Measurements from ENCODE around the gene ZFPM1. TPM values are rescaled to one million over a fixed set of nuclear protein-coding genes. Genes with fewer than 3 reads are reported as not detected.

Gene ZFPM1
- polyA plus RNA-seq, 1 donor from 2014 or later = 0.15 TPM

DNA sequence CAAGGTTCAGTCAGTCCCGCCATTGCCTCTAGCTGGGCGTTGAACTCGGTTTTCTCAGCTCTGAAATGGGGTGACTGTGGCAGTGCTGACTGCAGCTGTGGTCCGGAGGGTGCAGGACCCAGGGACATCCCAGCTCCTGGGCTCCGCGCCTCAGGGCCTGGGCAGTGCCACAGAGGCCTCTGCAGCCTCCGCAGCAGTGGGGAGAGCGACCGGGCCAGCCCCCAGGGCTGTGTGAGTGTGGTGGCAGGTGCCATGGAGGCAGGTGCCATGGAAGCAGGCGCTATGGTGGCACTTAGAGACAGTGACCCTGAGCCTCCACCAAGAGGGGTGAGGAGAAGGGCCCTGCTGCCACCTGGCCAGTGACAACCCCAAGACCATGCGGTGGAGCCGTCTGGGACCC, 39.4 kb upstream of the ZFPM1 start:
- H3K4me1 Mint-ChIP-seq = no peaks in the 10 kb centered on the region
- H3K9me3 Mint-ChIP-seq = no peaks in the 10 kb centered on the region
- H3K36me3 Mint-ChIP-seq = no peaks in the 10 kb centered on the region
- no peak overlapping the region for H3K27ac Mint-ChIP-seq
- no peak overlapping the region for H3K4me3 Mint-ChIP-seq
- H3K27me3 Mint-ChIP-seq = no peaks in the 10 kb centered on the region

DNA sequence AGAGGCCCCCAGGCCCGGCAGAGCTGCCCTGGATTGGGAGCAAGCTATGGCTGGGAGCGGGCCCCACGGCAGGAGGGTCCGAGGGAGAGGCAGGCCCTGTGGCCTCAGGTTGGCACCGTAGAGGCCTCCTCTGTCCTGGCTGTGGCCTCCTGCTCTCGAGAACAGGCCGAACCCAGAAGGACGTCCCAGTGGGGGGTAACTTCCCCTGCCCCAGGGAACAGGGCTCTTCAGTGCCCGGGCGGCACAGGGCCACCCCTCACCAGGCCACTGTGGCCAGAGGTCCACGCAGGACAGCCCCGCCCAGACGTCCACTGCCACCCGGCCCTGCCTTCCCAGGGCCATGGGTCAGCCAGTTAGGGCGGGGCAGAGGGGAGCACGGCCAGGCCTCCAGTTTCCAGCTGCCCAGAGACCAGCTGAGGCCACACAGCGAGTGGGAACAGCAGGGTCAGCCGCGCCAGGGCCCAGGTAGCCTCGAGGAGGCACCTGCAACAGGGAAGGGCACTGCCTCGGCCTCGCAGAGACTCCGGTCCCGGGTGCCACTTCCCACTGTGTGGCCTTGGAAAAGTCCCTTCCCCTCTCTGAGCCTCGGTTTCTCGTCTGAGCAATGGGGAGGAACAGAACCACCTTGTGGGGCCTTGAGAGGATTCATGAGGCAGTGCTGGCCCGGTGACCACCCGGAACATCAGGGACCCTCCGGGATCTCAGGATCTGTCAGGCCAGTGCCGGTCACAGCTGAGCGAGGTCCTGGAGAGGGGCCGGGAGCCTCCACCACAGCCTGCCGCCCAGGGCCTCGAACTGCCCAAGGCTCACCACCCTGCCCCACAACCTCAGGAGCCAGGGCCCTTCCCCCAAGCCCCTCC, 38.3 kb upstream of the ZFPM1 start:
- peaks cover 2% of the 10 kb centered on the region for H3K27me3 Mint-ChIP-seq
- H3K9me3 Mint-ChIP-seq = no peaks in the 10 kb centered on the region
- H3K27ac Mint-ChIP-seq = no peak overlapping the region
- H3K4me3 Mint-ChIP-seq = no peak overlapping the region
- no peaks in the 10 kb centered on the region for H3K36me3 Mint-ChIP-seq
- no peaks in the 10 kb centered on the region for H3K4me1 Mint-ChIP-seq

DNA sequence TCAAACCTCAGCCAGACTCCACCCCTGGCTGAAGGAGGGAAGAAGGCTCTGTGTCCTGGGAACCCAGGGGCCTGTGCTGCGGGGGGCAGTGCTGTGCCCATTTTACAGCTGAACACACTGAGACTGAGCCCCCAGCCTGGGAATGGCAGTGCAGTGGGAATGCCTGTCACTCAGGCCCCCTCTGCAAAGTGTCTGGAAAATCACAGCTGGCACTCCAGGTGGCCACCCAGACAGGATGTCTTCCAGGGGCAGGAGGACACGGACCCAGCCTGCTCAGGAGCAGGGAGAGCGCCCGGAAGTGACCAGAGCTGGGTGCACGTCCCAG, 37.7 kb upstream of the ZFPM1 start:
- Mint-ChIP-seq H3K4me1 (no peaks in the 10 kb centered on the region), H3K4me3 (no peak overlapping the region), H3K27me3 (peaks cover 2% of the 10 kb centered on the region), H3K9me3 (no peaks in the 10 kb centered on the region), H3K27ac (no peak overlapping the region), H3K36me3 (no peaks in the 10 kb centered on the region)

DNA sequence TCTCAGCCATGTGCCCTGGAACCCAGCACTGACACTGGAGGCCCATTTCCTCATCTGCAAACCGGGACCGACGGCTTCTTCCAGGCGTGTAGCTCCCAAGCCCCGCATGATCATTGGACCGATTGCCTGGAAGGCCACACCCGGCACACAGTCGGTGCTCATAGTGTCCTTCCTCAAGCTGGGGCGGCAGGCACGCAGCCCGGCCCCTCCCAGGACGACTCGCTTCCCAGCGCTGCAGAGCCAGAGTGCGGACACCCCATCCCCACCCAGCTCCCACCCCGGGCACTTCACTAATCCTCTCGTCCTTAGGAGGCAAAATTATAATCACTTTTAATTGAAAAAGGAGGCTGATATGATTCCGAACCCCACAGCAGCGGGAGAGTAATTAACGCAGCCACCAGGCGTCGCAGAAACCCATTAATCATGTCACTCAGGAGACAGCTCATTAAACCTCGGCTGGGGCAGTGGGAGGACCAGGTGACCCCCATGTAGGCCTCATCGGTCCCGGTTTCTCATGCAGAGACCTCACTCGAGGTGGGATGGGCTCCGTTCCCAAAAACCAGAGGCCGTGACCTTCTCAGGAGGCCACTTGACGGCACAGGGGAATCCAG, 37.3 kb upstream of the ZFPM1 start:
- no peak overlapping the region for H3K4me3 Mint-ChIP-seq
- no peaks in the 10 kb centered on the region for H3K4me1 Mint-ChIP-seq
- H3K27me3 Mint-ChIP-seq = peaks cover 2% of the 10 kb centered on the region
- no peak overlapping the region for H3K27ac Mint-ChIP-seq
- H3K36me3 Mint-ChIP-seq = no peaks in the 10 kb centered on the region
- no peaks in the 10 kb centered on the region for H3K9me3 Mint-ChIP-seq

DNA sequence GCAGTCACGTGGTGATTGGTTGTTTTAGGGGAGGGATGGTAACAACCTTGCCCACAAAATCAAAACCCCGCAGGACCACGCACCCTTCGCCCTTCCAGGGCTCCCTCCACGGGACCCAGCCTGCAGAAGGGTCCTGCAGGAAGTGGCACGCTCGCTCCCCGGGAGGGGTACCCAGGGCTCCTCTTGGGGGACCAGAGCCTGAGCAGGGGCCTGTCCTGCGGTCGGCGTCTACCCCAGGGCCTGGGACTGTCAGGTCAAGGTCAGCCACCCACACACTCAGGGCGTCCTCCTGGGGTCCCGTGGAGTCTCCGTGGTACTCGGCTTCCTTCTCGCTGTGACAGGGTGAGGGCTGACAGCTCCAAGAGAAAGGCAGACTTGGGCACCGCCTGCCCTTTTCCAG, 36.4 kb upstream of the ZFPM1 start:
- Mint-ChIP-seq H3K9me3 (no peaks in the 10 kb centered on the region), H3K27me3 (peaks cover 2% of the 10 kb centered on the region), H3K27ac (no peak overlapping the region), H3K4me3 (no peak overlapping the region), H3K4me1 (no peaks in the 10 kb centered on the region), H3K36me3 (no peaks in the 10 kb centered on the region)

DNA sequence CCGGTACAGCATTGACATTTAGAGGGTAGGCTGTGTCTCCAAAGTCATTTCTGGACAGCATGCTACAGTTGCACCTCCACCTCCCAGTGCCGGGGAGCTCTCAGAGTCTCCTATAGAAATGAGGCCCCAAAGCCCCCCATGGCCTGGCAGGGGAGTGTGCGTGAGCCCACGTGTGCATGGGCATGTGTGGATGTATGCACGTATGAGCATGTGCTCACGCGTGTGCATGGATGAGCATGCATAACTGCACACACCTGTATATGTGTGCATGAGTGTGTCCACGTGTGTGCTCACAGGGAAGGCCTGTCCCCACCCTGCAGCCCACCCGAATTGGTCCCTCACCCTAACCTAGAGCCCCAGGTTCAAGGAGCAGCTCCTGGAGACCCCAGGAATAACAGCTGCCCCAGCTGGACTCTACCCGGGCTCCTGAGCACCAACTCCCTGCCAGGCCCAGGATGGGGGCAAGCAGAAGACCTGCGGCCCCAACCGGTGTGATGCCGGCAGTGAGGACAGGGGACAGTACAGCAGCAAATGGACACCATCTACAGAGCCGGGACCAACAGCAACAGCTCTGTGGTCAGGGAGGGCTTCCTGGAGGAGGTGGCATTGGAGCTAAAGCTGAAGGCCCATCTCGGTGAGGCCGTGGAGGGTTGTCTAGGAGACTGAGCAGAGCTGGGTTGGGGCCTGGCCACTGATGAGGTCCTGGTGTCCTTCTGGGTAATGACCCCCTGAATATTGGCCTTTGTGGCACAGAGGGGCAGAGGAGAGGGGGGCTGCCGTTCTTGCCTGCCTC, 35.2 kb upstream of the ZFPM1 start:
- no peak overlapping the region for H3K4me3 Mint-ChIP-seq
- H3K4me1 Mint-ChIP-seq = no peaks in the 10 kb centered on the region
- H3K27me3 Mint-ChIP-seq = peaks cover 2% of the 10 kb centered on the region
- no peaks in the 10 kb centered on the region for H3K9me3 Mint-ChIP-seq
- no peaks in the 10 kb centered on the region for H3K36me3 Mint-ChIP-seq
- H3K27ac Mint-ChIP-seq = no peak overlapping the region

DNA sequence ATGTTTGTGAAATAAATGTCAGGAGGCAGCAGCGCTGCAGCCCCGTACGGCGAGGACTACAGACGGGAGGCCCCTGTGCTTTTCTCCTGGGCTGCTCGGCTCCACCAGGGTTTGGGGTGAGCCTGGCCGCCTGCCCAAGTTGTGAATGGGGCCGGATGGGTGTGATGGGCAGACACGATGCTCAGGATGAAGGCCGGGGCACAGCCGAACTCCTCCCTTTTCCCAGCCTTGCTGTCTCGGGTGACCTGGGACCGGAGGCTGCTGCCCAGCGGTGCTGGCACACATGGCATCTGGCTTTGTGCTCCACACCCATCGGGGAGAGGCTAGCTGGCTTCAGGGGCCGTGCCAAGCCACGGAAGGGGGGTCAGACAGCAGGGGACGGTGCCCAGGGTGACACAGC, 34.2 kb upstream of the ZFPM1 start:
- H3K27ac Mint-ChIP-seq = no peak overlapping the region
- no peak overlapping the region for H3K4me3 Mint-ChIP-seq
- H3K9me3 Mint-ChIP-seq = no peaks in the 10 kb centered on the region
- peaks cover 2% of the 10 kb centered on the region for H3K27me3 Mint-ChIP-seq
- peaks cover 0 to under 1% (median 0%) of the 10 kb centered on the region in 3 donors for H3K4me1 Mint-ChIP-seq
- H3K36me3 Mint-ChIP-seq = no peaks in the 10 kb centered on the region

DNA sequence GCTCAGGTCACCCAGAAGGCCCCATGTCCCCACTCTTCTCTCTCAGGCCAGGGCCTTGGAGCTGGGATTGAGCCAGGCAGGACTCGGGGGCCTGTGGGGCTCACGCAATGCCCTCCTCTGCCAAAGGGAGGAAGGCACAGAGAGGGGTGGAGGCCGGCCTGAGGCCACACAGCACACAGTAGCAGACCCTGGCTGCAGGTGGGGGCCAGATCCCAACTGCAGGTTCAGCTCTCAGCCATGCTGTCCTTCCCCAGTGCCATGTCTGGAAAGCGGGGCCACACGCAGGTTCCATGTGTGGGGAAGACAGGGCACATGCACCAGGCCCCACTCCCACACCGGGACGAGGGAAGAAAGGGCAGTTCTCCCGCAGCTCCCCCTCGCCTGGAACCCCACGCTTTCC, 33.3 kb upstream of the ZFPM1 start:
- H3K4me1 Mint-ChIP-seq = peaks cover under 1 to 6% (median 3%) of the 10 kb centered on the region in 3 donors

DNA sequence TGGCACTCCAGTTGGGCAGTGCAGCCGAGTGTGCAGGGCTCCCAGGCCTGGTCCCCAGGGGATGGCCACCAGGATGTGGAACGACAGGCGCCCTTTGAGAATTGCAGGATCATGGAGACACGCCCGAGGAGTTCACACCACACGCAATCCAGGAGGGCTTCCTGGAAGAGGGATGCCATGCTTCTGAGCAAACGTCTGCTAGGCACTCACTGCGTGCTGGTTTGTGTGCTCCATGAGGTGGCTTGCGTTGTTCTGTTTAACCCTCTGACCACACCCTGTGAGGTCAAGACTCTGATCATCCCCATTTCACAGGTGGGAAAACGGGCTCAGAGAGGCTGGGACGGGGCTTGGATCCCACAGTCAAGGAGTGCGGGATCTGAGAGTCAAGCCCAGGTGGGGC, 32.6 kb upstream of the ZFPM1 start:
- no peak overlapping the region for H3K27ac Mint-ChIP-seq
- H3K4me3 Mint-ChIP-seq = no peak overlapping the region
- peaks cover 2% of the 10 kb centered on the region for H3K27me3 Mint-ChIP-seq
- no peaks in the 10 kb centered on the region for H3K36me3 Mint-ChIP-seq
- no peaks in the 10 kb centered on the region for H3K9me3 Mint-ChIP-seq
- H3K4me1 Mint-ChIP-seq = peaks cover 3 to 6% (median 3%) of the 10 kb centered on the region in 3 donors

More for the DNA sequence above, 33.3 kb upstream of the ZFPM1 start:
- H3K9me3 Mint-ChIP-seq = no peaks in the 10 kb centered on the region
- no peak overlapping the region for H3K4me3 Mint-ChIP-seq
- peaks cover 2% of the 10 kb centered on the region for H3K27me3 Mint-ChIP-seq
- no peaks in the 10 kb centered on the region for H3K36me3 Mint-ChIP-seq
- no peak overlapping the region for H3K27ac Mint-ChIP-seq

DNA sequence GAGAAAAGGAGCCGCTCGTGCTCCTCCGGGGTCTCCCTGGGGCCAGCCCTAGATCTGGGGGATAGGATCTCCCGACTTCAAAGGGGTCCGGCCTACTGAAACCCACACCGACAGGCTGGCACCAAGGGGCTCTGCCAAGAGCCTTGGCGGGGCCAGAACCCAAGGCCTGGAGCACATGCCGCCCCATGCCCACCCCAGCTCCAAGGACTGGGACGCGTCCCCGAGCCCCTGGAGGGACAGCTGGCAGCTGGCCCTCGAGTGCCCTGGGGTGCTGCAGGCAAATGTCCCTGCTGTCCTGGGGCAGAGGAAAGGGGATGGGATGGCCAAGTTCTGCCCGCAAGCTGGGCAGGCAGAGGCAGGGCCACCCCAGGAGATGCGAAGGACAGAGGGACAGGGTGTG, 31.8 kb upstream of the ZFPM1 start:
- H3K27me3 Mint-ChIP-seq = peaks cover 2% of the 10 kb centered on the region
- no peaks in the 10 kb centered on the region for H3K36me3 Mint-ChIP-seq
- H3K9me3 Mint-ChIP-seq = no peaks in the 10 kb centered on the region
- no peak overlapping the region for H3K27ac Mint-ChIP-seq
- H3K4me1 Mint-ChIP-seq = peaks cover 3 to 6% (median 3%) of the 10 kb centered on the region in 3 donors
- no peak overlapping the region for H3K4me3 Mint-ChIP-seq

DNA sequence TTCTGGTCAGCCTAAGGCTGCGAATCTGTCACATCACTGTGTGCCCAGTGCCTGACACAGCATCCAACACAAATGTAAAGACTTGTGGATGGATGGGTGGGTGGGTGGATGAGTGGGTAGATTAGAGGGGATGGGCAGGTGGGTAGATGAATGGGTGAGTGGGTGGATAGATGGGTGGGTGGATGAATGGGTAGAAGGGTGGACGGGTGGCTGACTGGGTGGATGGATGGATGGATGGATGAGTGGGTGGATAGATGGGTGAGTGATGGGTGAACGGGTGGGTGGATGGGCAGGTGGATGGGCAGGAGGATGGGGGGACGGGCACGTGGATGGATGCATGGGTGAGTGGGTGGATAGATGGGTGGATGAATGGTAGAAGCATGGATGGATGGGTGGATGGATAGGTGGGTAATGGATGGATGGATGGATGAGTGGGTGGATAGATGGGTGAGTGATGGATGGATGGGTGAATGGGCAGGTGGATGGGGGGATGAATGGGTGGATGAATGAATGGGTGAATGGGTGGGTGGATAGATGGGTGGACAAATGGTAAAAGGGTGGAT, 31.1 kb upstream of the ZFPM1 start:
- Mint-ChIP-seq H3K4me3 (no peak overlapping the region), H3K27ac (no peak overlapping the region), H3K36me3 (no peaks in the 10 kb centered on the region), H3K27me3 (peaks cover 2% of the 10 kb centered on the region), H3K9me3 (no peaks in the 10 kb centered on the region), H3K4me1 (peaks cover 3 to 6% (median 3%) of the 10 kb centered on the region in 3 donors)

DNA sequence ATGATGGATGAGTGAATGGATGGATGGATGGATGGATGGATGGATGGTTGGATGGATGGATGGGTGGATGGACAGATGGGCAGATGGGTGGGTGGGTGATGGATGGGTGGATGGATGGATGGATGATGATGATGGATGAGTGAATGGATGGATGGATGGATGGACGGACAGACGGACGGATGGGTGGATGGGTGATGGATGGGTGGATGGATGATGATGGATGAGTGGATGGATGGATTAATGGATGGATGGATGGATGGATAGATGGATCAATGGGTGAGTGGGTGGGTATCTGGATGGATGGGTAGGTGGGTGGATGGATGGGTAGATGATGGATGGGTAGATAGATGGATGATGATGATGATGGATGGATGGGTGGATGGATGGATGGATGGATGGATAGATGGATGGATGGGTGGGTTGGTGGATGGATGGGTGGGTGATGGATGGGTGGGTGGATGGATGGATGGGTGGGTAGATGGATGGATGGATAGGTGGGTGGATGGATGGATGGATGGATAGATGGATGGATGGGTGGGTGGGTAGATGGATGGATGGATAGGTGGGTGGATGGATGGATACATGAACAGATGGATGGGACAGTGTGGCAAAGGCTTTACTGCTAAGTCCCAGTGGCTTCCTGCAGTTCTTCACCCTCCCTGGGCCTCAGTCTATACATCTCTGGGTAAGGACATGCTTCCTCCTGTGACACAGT, 30.2 kb upstream of the ZFPM1 start:
- peaks cover 2% of the 10 kb centered on the region for H3K27me3 Mint-ChIP-seq
- H3K36me3 Mint-ChIP-seq = no peaks in the 10 kb centered on the region
- H3K27ac Mint-ChIP-seq = peak overlapping the region in 1 of 3 donors; percentile 47
- no peaks in the 10 kb centered on the region for H3K9me3 Mint-ChIP-seq
- peaks cover 3 to 6% (median 3%) of the 10 kb centered on the region in 3 donors for H3K4me1 Mint-ChIP-seq
- no peak overlapping the region for H3K4me3 Mint-ChIP-seq

DNA sequence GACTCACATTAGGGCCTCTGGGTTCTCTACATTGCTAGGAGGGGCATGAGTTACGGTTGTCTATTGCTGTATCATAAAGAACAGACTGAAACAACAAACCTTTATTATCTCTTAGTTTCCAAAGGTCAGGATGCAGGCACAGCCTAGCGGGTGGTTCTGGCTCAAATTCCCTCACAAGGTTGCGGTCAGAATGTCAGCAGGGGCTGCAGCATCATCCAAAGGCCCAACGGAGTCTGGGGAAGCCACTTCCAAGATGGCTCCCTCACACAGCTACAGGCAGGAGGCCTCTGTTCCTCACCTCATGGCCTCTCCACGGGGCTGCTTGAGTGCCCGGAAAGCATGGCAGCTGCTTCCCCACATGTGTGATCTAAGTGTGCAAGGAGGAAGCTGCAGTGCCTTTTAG, 29.6 kb upstream of the ZFPM1 start:
- H3K9me3 Mint-ChIP-seq = no peaks in the 10 kb centered on the region
- no peak overlapping the region for H3K4me3 Mint-ChIP-seq

DNA sequence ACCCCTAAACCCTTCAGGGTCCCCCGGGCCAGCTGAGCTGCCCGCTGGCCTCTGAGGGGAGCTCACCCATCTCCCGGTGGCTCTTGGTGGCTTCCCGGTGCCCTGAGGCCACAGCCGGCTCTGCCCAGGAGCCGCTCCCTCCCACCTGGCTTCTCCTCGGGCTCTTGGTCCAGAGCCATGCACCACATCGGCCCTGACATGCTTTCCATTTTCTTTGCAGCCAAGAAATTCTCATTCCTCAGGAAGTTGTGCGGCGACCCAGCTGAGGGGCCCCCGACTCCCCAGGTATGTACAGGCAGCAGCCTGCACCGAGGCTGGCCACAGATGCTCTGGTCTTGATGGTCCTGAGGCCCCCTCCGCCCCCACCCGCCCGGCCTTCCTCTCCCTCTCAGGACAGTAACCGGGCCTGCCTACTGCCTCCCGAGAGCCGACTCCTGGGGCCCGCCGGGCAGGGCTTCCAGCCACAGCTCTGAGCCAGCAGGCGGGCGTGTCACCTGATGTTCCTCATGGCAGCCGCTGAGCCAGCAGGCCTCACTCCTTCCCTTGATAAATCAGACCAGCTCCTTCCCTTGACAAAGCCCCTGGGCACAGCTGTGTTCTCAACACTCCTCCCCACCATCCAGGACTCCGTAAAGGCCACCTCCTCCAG, 28.4 kb upstream of the ZFPM1 start:
- no peaks in the 10 kb centered on the region for H3K27me3 Mint-ChIP-seq
- H3K36me3 Mint-ChIP-seq = no peaks in the 10 kb centered on the region
- H3K4me1 Mint-ChIP-seq = peaks cover 3 to 6% (median 3%) of the 10 kb centered on the region in 3 donors
- H3K27ac Mint-ChIP-seq = no peak overlapping the region
- no peaks in the 10 kb centered on the region for H3K9me3 Mint-ChIP-seq
- H3K4me3 Mint-ChIP-seq = peak overlapping the region in 1 of 4 donors; percentile 53

More for the DNA sequence above, 29.6 kb upstream of the ZFPM1 start:
- Mint-ChIP-seq H3K4me1 (peaks cover 3 to 6% (median 3%) of the 10 kb centered on the region in 3 donors), H3K27ac (no peak overlapping the region), H3K27me3 (peaks cover 2% of the 10 kb centered on the region), H3K36me3 (no peaks in the 10 kb centered on the region)
